ENCODE measurements around the gene PHOSPHO1. TPM values are rescaled to one million over a fixed set of nuclear protein-coding genes. Genes with fewer than 3 reads are reported as not detected.
A peak's percentile ranks its signal among the peaks of the same experiment; 100 is the strongest.

The PHOSPHO1 gene
- total RNA-seq, 1 experiment from 2014 or later: 0.48 TPM

DNA sequence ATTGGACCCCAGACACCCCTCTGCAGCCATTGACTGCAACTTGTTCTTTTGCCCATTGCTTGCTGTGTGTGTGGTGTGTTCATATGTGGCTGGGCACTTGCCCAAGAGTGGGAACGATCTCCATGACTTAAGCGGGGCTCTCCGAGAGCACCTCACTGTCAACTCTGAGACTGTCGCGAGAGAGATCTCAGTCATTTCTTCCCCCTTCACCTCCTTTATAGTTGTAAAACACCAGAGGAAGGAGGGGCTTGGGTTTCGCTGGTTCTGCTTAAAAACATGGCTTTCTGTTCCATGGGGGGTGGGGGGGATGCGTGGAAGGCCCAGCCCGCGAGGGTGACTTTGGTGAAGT lies 7.4 kb downstream of the PHOSPHO1 start:
- no peak for DNase-seq
- TF ChIP-seq, protein P1, sequence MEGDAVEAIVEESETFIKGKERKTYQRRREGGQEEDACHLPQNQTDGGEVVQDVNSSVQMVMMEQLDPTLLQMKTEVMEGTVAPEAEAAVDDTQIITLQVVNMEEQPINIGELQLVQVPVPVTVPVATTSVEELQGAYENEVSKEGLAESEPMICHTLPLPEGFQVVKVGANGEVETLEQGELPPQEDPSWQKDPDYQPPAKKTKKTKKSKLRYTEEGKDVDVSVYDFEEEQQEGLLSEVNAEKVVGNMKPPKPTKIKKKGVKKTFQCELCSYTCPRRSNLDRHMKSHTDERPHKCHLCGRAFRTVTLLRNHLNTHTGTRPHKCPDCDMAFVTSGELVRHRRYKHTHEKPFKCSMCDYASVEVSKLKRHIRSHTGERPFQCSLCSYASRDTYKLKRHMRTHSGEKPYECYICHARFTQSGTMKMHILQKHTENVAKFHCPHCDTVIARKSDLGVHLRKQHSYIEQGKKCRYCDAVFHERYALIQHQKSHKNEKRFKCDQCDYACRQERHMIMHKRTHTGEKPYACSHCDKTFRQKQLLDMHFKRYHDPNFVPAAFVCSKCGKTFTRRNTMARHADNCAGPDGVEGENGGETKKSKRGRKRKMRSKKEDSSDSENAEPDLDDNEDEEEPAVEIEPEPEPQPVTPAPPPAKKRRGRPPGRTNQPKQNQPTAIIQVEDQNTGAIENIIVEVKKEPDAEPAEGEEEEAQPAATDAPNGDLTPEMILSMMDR (IDR thresholded peaks at IDR 0.05; ENCODE audit: insufficient read depth in 1 of 2, low read depth in 1 of 2, low read length in 1 of 2, severe bottlenecking in 1 of 2, unreplicated experiment in 1 of 2): no peak
- H3K36me3 ChIP-seq (ENCODE audit: control insufficient read depth, insufficient read depth, low read length): no peaks in the 10 kb centered on the region
- H3K36me3 Mint-ChIP-seq (ENCODE audit: insufficient read depth, unreplicated experiment): peaks cover 4% of the 10 kb centered on the region
- H3K9me3 Mint-ChIP-seq (ENCODE audit: unreplicated experiment): no peaks in the 10 kb centered on the region
- H3K9me3 ChIP-seq: no peaks in the 10 kb centered on the region
- peaks cover 21% of the 10 kb centered on the region for H3K4me1 Mint-ChIP-seq (ENCODE audit: low read depth, unreplicated experiment)
- POLR2A ChIA-PET: no interaction called here
- no TSS peak for BruUV-seq (replicated peaks)
- CTCF ChIA-PET: interaction anchor here (1.1 to 1.4 kb wide), 2 partner anchors 8 to 10 kb away, joined by 4 read pairs; no protein-coding TSS in a partner anchor
- H3K4me3 ChIP-seq (ENCODE audit: low read depth, low read length): peak overlapping the region; percentile 42
- H3K27me3 Mint-ChIP-seq (ENCODE audit: insufficient read depth, unreplicated experiment): peaks cover 19% of the 10 kb centered on the region
- intact Hi-C loops (cut with micrococcal nuclease; ENCODE audit: unreplicated experiment): loop anchor here (1.0 to 10.0 kb wide), 4 partner anchors 31 to 268 kb away; no protein-coding TSS in a partner anchor
- peaks cover 25% of the 10 kb centered on the region for H3K4me1 ChIP-seq
- no peak overlapping the region for H3K27ac Mint-ChIP-seq (ENCODE audit: unreplicated experiment)
- peaks cover 9% of the 10 kb centered on the region for H3K27me3 ChIP-seq (replicated peaks; ENCODE audit: control insufficient read depth, insufficient read depth, low read length)
- peak overlapping the region; percentile 86 for H3K4me3 Mint-ChIP-seq (ENCODE audit: unreplicated experiment)

DNA sequence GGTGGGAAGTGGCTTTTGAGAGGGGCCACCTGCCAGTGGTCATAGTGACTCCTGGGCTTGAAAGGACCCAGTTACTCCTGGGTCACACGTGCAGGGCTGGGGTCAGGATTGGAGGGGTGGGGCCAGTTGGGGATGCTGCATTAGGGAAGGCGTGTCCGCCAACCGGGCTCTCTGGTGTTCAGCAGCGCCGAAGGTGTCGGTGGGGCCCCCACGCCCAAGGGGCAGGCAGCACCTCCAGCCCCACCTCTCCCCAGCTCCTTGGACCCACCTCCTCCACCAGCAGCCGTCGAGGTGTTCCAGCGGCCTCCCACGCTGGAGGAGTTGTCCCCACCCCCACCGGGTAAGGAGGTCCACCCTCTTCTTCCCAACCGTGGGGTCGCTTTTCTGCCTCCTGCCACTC lies 10.6 kb downstream of the PHOSPHO1 start:
- Histone ChIP-seq H3K4me1 (peaks cover 17% of the 10 kb centered on the region), H3K36me3 (ENCODE audit: control insufficient read depth, insufficient read depth, low read length) (no peaks in the 10 kb centered on the region), H3K4me3 (ENCODE audit: low read depth, low read length) (no peak overlapping the region), H3K27me3 (replicated peaks; ENCODE audit: control insufficient read depth, insufficient read depth, low read length) (peaks cover 6% of the 10 kb centered on the region), H3K9me3 (no peaks in the 10 kb centered on the region)
- H3K9me3 Mint-ChIP-seq (ENCODE audit: unreplicated experiment): no peaks in the 10 kb centered on the region
- H3K27ac Mint-ChIP-seq (ENCODE audit: unreplicated experiment): no peak overlapping the region
- no peak overlapping the region for H3K4me3 Mint-ChIP-seq (ENCODE audit: unreplicated experiment)
- ChIA-PET CTCF (no interaction called here), POLR2A (no interaction called here)
- peaks cover 13% of the 10 kb centered on the region for H3K27me3 Mint-ChIP-seq (ENCODE audit: insufficient read depth, unreplicated experiment)
- no TSS peak for BruUV-seq (replicated peaks)
- intact Hi-C loops (cut with micrococcal nuclease; ENCODE audit: unreplicated experiment): loop anchor here (10.0 kb wide), 1 partner anchor 265 kb away; no protein-coding TSS in a partner anchor
- peak in 1 of 2 experiments; percentile 50 for DNase-seq
- TF ChIP-seq, protein P1 (IDR thresholded peaks at IDR 0.05; ENCODE audit: insufficient read depth in 1 of 2, low read depth in 1 of 2, low read length in 1 of 2, severe bottlenecking in 1 of 2, unreplicated experiment in 1 of 2): no peak
- H3K4me1 Mint-ChIP-seq (ENCODE audit: low read depth, unreplicated experiment): peaks cover 13% of the 10 kb centered on the region
- peaks cover 4% of the 10 kb centered on the region for H3K36me3 Mint-ChIP-seq (ENCODE audit: insufficient read depth, unreplicated experiment)

GRCh38 chr17:49218941-49219913 lies 11.4 kb downstream of the PHOSPHO1 start:
- peaks cover 4% of the 10 kb centered on the region for H3K36me3 Mint-ChIP-seq (ENCODE audit: insufficient read depth, unreplicated experiment)
- 0 out of 2 replicates have a peak, but pooled peaks cover 2% of the 10 kb centered on the region for H3K27me3 ChIP-seq (replicated peaks; ENCODE audit: control insufficient read depth, insufficient read depth, low read length)
- no peak overlapping the region for H3K4me3 Mint-ChIP-seq (ENCODE audit: unreplicated experiment)
- no peaks in the 10 kb centered on the region for H3K9me3 Mint-ChIP-seq (ENCODE audit: unreplicated experiment)
- H3K9me3 ChIP-seq: no peaks in the 10 kb centered on the region
- no peak overlapping the region for H3K4me3 ChIP-seq (ENCODE audit: low read depth, low read length)
- ChIA-PET POLR2A (no interaction called here), CTCF (no interaction called here)
- H3K27ac Mint-ChIP-seq (ENCODE audit: unreplicated experiment): no peak overlapping the region
- no peaks in the 10 kb centered on the region for H3K36me3 ChIP-seq (ENCODE audit: control insufficient read depth, insufficient read depth, low read length)
- peaks cover 13% of the 10 kb centered on the region for H3K4me1 Mint-ChIP-seq (ENCODE audit: low read depth, unreplicated experiment)
- DNase-seq: peak in 1 of 2 experiments; percentile 62
- TF ChIP-seq, protein P1 (IDR thresholded peaks at IDR 0.05; ENCODE audit: insufficient read depth in 1 of 2, low read depth in 1 of 2, low read length in 1 of 2, severe bottlenecking in 1 of 2, unreplicated experiment in 1 of 2): peak; percentile 38 to 50
- BruUV-seq (replicated peaks): no TSS peak
- intact Hi-C loops (cut with micrococcal nuclease; ENCODE audit: unreplicated experiment): no loop called here
- H3K4me1 ChIP-seq: peaks cover 11% of the 10 kb centered on the region
- peaks cover 10% of the 10 kb centered on the region for H3K27me3 Mint-ChIP-seq (ENCODE audit: insufficient read depth, unreplicated experiment)
